Glutamatergic neuron (in vitro differentiated cells): ENCODE results near the gene DDX28. TPM values are rescaled to one million over a fixed set of nuclear protein-coding genes. Genes with fewer than 3 reads are reported as not detected.
"Not testable (repeated sequence)": the region's sequence is repeated elsewhere in the genome, so short reads cannot be mapped to it uniquely, and the experiment has no call there.

Source experiments
- DNase-seq: peaks from one replicate; pipeline ENCODE4 v3.0.0; 2022
- H3K27ac Mint-ChIP-seq: one replicate; pipeline ENCODE4 v1.8.0; 2020; ENCODE audit warnings: mild to moderate bottlenecking, mixed read lengths, inconsistent platforms; ENCODE audit not compliant: unreplicated experiment
- H3K27me3 Mint-ChIP-seq: one replicate; pipeline ENCODE4 v1.8.0; 2020; ENCODE audit warnings: mild to moderate bottlenecking, moderate library complexity, mixed read lengths, inconsistent platforms; ENCODE audit not compliant: unreplicated experiment
- H3K36me3 Mint-ChIP-seq: one replicate; pipeline ENCODE4 v1.8.0; 2020; ENCODE audit warnings: mild to moderate bottlenecking, mixed read lengths, inconsistent platforms; ENCODE audit not compliant: unreplicated experiment
- H3K4me1 Mint-ChIP-seq: one replicate; pipeline ENCODE4 v1.8.0; 2020; ENCODE audit warnings: mild to moderate bottlenecking, low read depth, mixed read lengths, inconsistent platforms; ENCODE audit not compliant: unreplicated experiment
- H3K4me3 Mint-ChIP-seq: one replicate; pipeline ENCODE4 v1.8.0; 2020; ENCODE audit warnings: mild to moderate bottlenecking, mixed read lengths, inconsistent platforms; ENCODE audit not compliant: unreplicated experiment
- H3K9me3 Mint-ChIP-seq: one replicate; pipeline ENCODE4 v1.8.0; 2020; ENCODE audit warnings: mild to moderate bottlenecking, moderate library complexity, mixed read lengths, inconsistent platforms; ENCODE audit not compliant: unreplicated experiment
- CTCF ChIP-seq: fragments of 200-600 bp; sonication (generic); IDR thresholded peaks from one replicate; pipeline ENCODE4 v1.5.0; 2021; ENCODE audit not compliant: partially characterized antibody, unreplicated experiment
- total RNA-seq: library from RNA; stranded (reverse); fragmentation: NEBNext Ultra II Directional; extraction: Animal tissue kit (Norgen Biotek cat#: 25700); gene quantifications from one replicate; pipeline ENCODE4 v1.2.1, GENCODE V29; 2021; ENCODE audit not compliant: unreplicated experiment

Gene DDX28
- total RNA-seq, 1 donor from 2014 or later, result 6.7 TPM

GRCh38 chr16:68013440-68013839 lies 9.6 kb downstream of the DDX28 start:
- Mint-ChIP-seq H3K27me3 (peaks cover 2% of the 10 kb centered on the region), H3K4me3 (no peak overlapping the region), H3K27ac (no peak overlapping the region), H3K36me3 (no peaks in the 10 kb centered on the region), H3K4me1 (no peaks in the 10 kb centered on the region), H3K9me3 (no peaks in the 10 kb centered on the region)
- no peak for DNase-seq
- TF ChIP-seq CTCF, result no peak

GRCh38 chr16:68009872-68010271 lies 13.2 kb downstream of the DDX28 start:
- DNase-seq, H3K36me3 Mint-ChIP-seq, H3K9me3 Mint-ChIP-seq, H3K4me3 Mint-ChIP-seq, H3K27me3 Mint-ChIP-seq, H3K4me1 Mint-ChIP-seq, H3K27ac Mint-ChIP-seq: not testable (repeated sequence)

- peaks cover 2% of the 10 kb centered on the region for H3K27me3 Mint-ChIP-seq
- no peaks in the 10 kb centered on the region for H3K9me3 Mint-ChIP-seq
- DNase-seq, result no peak
- H3K27ac Mint-ChIP-seq, result no peak overlapping the region
- no peaks in the 10 kb centered on the region for H3K36me3 Mint-ChIP-seq
- H3K4me3 Mint-ChIP-seq, result no peak overlapping the region
- no peaks in the 10 kb centered on the region for H3K4me1 Mint-ChIP-seq
- TF ChIP-seq CTCF, result no peak
These were observed 13.8 kb downstream of the DDX28 start for GRCh38 chr16:68009157-68009735.

- no peaks in the 10 kb centered on the region for H3K9me3 Mint-ChIP-seq
- no peaks in the 10 kb centered on the region for H3K4me1 Mint-ChIP-seq
- no peak overlapping the region for H3K27ac Mint-ChIP-seq
- H3K27me3 Mint-ChIP-seq, result peaks cover 2% of the 10 kb centered on the region
- H3K4me3 Mint-ChIP-seq, result no peak overlapping the region
- no peak for TF ChIP-seq CTCF
- H3K36me3 Mint-ChIP-seq, result no peaks in the 10 kb centered on the region
- DNase-seq, result no peak
These were observed 17.2 kb downstream of the DDX28 start for GRCh38 chr16:68005786-68006286.

- DNase-seq, result no peak
- no peak overlapping the region for H3K4me3 Mint-ChIP-seq
- H3K27me3 Mint-ChIP-seq, result no peaks in the 10 kb centered on the region
- TF ChIP-seq CTCF, result no peak
- H3K4me1 Mint-ChIP-seq, result no peaks in the 10 kb centered on the region
- no peak overlapping the region for H3K27ac Mint-ChIP-seq
- no peaks in the 10 kb centered on the region for H3K9me3 Mint-ChIP-seq
- no peaks in the 10 kb centered on the region for H3K36me3 Mint-ChIP-seq
These were observed 17.8 kb downstream of the DDX28 start for GRCh38 chr16:68005211-68005610.
